Stimulated activated CD4-positive, alpha-beta T cell treated with anti-CD3 and anti-CD28 coated beads, Interleukin-2, amount 100 ng/mL, for 4 hours (primary cell): ENCODE data around the gene HOXD8.

Source experiments
- DNase-seq: peaks from one replicate; pipeline ENCODE4 v3.0.0-alpha.2; 2020; ENCODE audit warnings: low read depth

Gene HOXD8

GRCh38 chr2:176091329-176092258 is 37.9 kb upstream of the HOXD8 start:
- DNase-seq, result no peak

GRCh38 chr2:176092270-176093144 is 37.0 kb upstream of the HOXD8 start, which contains the start of gene HOXD13:
HOXD13 (plus strand) TSS chr2:176092721; CDS start chr2:176092891, 170 bp downstream.
- DNase-seq, result no peak

- no peak for DNase-seq
Observed at GRCh38 chr2:176093145-176093897, 36.2 kb upstream of the HOXD8 start.

- DNase-seq, result no peak
Observed at GRCh38 chr2:176093898-176094249, 35.6 kb upstream of the HOXD8 start.

- no peak for DNase-seq
Observed at GRCh38 chr2:176094349-176094748, 35.2 kb upstream of the HOXD8 start.

GRCh38 chr2:176095421-176095820 is 34.1 kb upstream of the HOXD8 start:
- DNase-seq, result no peak

- DNase-seq, result no peak
Observed at GRCh38 chr2:176096243-176096985, 33.1 kb upstream of the HOXD8 start.

GRCh38 chr2:176096986-176097819 is 32.3 kb upstream of the HOXD8 start:
- peak; percentile 15 for DNase-seq

GRCh38 chr2:176097820-176098365 is 31.6 kb upstream of the HOXD8 start:
- DNase-seq, result no peak

GRCh38 chr2:176098366-176099158 is 30.9 kb upstream of the HOXD8 start:
- DNase-seq, result no peak

GRCh38 chr2:176099159-176099727 is 30.3 kb upstream of the HOXD8 start:
- no peak for DNase-seq

- no peak for DNase-seq
Observed at GRCh38 chr2:176099728-176100546, 29.6 kb upstream of the HOXD8 start, which contains the start of gene HOXD12. HOXD12 (plus strand) TSS chr2:176099795; CDS start chr2:176099802, 7 bp downstream.

- no peak for DNase-seq
Observed at GRCh38 chr2:176100547-176101140, 28.9 kb upstream of the HOXD8 start.

- DNase-seq, result no peak
Observed at GRCh38 chr2:176101216-176101830, 28.2 kb upstream of the HOXD8 start.

GRCh38 chr2:176101842-176102241 is 27.7 kb upstream of the HOXD8 start:
- DNase-seq, result no peak

GRCh38 chr2:176102309-176102866 is 27.1 kb upstream of the HOXD8 start:
- DNase-seq, result no peak

GRCh38 chr2:176103194-176103593 is 26.3 kb upstream of the HOXD8 start:
- no peak for DNase-seq
